GM19238 (cell line): ENCODE data around the gene NOMO2.
"Not testable (repeated sequence)": the region's sequence is repeated elsewhere in the genome, so short reads cannot be mapped to it uniquely, and the experiment has no call there.

ENCODE experiments used
- DNase-seq: peaks from one replicate; pipeline ENCODE4 v3.0.0; 2011; ENCODE audit warnings: low spot score; ENCODE audit not compliant: insufficient read length

The NOMO2 gene

GRCh38 chr16:18522637-18523036, 39.3 kb downstream of the NOMO2 start:
- DNase-seq, result not testable (repeated sequence)

DNA sequence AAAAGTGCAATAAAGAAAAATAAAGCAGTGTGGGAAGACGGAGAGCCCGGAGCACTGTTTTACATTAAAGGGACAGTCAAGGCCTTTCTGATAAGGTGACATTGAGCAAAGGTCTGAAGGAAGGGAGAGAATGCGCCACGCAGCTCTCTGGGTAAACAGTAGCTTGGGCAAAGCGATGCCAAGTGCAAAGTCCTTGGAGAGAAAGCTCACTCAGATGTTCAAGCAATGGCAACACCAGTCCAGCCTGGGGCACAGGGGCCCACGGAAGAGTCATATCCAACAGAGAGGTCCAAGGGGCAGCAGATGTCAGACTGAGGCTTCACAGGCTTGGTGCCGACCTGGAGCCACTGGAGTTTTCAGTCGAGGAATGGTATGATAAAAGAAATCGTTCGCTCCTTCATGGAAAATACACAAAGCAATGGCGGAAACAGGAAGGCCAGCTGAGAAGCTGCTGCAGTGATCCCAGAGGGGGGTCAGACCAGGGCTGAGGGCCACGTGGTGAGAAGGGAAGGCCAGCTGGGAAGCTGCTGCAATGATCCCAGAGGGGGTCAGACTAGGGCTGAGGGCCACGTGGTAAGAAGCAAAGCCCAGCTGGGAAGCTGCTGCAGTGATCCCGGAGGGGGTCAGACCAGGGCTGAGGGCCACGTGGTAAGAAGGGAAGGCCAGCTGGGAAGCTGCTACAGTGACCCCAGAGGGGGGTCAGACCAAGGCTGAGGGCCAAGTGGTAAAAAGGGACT, 40.3 kb downstream of the NOMO2 start:
- DNase-seq, result not testable (repeated sequence)

GRCh38 chr16:18518536-18519283, 43.2 kb downstream of the NOMO2 start:
- not testable (repeated sequence) for DNase-seq

DNA sequence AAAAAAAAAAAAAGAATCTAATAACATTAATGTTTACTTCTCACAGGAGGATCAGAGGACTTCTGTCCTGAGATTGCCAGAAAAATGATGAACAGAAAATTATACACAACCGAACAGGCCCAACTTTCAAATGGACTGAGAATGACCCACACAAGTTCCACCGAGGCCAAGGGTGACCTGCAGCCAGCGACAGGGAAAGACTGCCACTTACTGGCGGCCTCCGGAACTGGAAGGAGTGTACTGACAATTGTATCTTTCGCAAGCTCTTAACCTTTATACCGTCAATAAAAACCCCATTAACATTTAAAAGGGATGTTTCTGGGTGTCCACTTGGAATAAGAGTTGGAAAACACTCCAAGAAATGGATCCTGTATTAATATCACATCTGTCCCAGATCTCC, 63.5 kb downstream of the NOMO2 start:
- not testable (repeated sequence) for DNase-seq

GRCh38 chr16:18497032-18497431, 64.9 kb downstream of the NOMO2 start:
- DNase-seq, result not testable (repeated sequence)

DNA sequence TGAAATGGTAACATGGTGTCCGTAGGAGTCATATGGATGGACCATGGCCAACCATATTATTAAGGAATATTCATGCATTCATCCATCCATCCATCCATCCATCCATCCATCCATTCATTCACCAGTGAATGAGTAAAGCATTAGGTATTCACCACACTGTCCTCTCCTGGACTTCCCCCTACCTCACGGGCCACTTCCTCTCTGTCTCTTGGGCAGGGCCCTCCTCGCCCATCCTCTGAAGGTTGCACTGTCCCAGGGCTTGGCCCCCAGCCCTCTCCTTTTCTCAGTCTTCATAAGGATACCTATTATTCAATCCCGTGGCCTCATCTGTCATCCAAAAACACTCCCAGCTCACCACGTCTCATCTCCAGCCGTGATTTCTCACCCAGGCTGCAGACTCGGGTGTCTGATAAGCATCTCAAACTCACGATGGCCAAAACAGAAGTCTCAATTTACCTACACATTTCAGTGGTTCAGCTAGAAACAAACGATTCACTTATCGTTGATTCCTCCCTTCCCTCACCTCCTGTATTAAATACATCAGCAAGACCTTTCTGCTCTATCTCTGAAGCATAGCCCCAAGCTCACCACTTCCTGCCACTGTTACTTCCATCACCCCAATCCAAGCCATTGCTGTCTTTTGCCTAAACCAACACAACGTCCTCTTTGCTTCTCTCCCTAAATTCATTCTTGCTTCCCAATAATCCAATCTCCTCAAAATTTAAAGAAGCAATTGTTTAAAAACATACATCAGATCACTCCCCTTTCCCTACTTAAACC, 69.6 kb downstream of the NOMO2 start:
- DNase-seq, result not testable (repeated sequence)

DNA sequence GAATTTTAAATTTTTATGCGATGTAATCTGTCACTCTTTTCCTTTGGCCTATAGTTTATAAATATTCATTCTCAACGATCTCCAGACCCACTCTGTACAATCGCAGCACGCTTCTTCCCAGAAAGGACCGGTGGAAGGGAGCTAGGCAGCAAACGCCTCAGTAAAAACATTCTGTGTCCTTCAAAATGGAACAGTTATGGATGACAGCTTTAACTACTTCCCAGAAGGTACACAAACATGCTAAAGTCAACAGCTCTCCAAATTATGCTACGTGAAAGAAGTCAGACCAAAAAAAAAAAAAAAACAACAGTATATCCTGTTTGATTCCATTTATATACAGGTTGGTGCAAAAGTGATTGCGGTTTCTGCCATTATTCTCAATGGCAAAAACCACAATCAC, 125.9 kb downstream of the NOMO2 start:
- not testable (repeated sequence) for DNase-seq

DNA sequence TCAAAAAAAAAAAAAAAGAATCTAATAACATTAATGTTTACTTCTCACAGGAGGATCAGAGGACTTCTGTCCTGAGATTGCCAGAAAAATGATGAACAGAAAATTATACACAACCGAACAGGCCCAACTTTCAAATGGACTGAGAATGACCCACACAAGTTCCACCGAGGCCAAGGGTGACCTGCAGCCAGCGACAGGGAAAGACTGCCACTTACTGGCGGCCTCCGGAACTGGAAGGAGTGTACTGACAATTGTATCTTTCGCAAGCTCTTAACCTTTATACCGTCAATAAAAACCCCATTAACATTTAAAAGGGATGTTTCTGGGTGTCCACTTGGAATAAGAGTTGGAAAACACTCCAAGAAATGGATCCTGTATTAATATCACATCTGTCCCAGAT, 146.1 kb downstream of the NOMO2 start:
- not testable (repeated sequence) for DNase-seq

DNA sequence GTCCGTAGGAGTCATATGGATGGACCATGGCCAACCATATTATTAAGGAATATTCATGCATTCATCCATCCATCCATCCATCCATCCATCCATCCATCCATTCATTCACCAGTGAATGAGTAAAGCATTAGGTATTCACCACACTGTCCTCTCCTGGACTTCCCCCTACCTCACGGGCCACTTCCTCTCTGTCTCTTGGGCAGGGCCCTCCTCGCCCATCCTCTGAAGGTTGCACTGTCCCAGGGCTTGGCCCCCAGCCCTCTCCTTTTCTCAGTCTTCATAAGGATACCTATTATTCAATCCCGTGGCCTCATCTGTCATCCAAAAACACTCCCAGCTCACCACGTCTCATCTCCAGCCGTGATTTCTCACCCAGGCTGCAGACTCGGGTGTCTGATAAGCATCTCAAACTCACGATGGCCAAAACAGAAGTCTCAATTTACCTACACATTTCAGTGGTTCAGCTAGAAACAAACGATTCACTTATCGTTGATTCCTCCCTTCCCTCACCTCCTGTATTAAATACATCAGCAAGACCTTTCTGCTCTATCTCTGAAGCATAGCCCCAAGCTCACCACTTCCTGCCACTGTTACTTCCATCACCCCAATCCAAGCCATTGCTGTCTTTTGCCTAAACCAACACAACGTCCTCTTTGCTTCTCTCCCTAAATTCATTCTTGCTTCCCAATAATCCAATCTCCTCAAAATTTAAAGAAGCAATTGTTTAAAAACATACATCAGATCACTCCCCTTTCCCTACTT, 152.2 kb downstream of the NOMO2 start:
- not testable (repeated sequence) for DNase-seq

GRCh38 chr16:18401851-18402657, 159.8 kb downstream of the NOMO2 start:
- not testable (repeated sequence) for DNase-seq

GRCh38 chr16:18401159-18401558, 160.7 kb downstream of the NOMO2 start:
- DNase-seq, result not testable (repeated sequence)

- DNase-seq, result not testable (repeated sequence)
These were observed 167.5 kb downstream of the NOMO2 start for GRCh38 chr16:18394363-18394762.

- DNase-seq, result not testable (repeated sequence)
These were observed 174.1 kb downstream of the NOMO2 start for GRCh38 chr16:18387767-18388166.

DNA sequence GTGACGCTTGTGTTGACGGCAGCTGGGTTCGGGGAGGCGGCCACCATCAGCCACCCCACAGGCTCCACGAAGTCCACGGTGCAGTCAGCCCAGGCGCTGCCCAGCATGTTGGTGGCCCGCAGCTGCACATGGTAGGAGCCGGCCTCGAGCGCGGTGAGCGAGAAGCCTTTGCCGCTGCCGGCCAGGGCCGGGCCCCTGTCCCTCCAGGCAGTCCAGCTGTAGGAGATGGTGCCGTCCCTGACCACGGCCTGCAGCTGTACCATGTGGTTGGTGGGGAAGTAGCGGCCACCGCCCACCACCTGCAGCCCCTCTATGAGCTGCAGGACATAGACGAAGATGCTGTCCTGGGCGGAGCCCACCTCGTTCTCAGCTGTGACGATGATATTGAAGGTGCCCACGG, 175.4 kb downstream of the NOMO2 start:
- DNase-seq, result not testable (repeated sequence)

GRCh38 chr16:18385285-18385684, 176.6 kb downstream of the NOMO2 start:
- not testable (repeated sequence) for DNase-seq

DNA sequence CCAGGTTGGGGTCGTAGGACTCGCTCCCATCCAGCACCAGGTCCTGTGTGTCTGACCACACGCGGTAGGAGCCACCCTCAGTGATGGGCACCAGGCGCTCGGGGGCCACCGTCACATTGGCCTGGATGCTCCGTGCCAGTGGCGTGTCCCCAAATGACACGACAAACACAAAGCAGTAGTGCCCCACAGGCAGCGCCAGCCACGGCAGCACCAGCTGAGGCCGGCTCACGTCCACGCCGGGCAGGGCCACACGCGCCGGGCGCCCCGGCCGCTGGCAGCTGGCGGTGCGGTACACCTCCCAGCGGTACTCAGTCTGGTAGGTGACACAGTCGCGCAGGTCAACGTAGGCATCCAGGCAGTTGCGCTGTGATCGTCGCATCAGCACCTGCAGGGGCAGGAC, 177.0 kb downstream of the NOMO2 start:
- DNase-seq, result not testable (repeated sequence)

DNA sequence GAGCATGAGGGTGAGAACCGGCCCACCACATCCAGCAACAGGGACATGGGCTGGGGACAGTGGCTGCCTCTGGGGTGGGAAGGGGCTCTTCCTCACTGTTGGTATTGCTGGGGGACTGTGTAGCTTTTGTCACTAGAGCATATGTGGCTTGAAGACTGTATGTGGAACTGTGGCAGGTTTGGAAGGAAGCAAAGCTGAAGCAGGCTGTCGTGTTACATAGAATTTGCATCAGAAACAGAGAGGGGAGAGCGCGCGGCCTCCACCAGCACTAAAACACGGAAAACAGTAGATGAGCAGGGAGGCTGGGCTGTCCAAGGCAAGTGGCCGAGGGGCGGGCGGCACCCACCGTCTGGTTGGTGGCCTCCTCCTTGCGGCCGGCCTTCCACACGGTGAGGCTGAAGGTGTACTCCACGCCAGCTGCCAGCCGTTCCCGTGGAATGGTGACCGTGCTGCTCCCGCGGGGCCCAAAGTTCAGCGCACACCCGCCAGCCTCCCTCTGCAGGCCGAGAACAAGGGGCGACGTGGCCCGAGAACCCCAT, 177.7 kb downstream of the NOMO2 start:
- not testable (repeated sequence) for DNase-seq

DNA sequence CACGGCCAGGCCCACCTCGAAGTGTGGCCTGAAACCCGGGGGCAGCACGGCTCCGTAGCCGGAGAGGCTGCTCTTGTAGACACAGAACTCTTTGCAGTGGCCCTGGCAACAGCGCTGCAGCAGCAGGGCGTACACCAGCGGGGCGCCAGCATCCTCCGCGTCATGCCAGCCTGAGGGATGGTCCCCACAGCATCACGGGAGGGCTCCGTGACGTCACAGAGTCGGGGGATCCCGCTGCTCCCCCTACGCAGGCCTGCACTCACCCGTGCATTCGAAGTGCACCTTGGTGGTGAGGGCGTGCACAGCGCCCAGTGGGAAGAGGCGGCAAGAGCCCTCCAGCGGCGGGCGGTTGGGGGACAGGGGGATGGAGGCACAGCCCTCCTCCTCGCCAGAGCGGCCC, 179.2 kb downstream of the NOMO2 start:
- not testable (repeated sequence) for DNase-seq
